MG63 (cell line): ENCODE measurements around the gene ALDH3A2. TPM values are rescaled to one million over a fixed set of nuclear protein-coding genes. Genes with fewer than 3 reads are reported as not detected.

Experiments used
- DNase-seq: peaks from one replicate; pipeline ENCODE4 v3.0.0-alpha.2; 2020
- H3K27me3 ChIP-seq: fragments of 250-450 bp; sonication (Bioruptor Pico); 2 replicates; pipeline ENCODE4 v1.5.1; 2020; ENCODE audit warnings: mild to moderate bottlenecking, moderate library complexity
- H3K36me3 ChIP-seq: fragments of 250-450 bp; sonication (Bioruptor Pico); 2 replicates; pipeline ENCODE4 v1.5.1; 2020; ENCODE audit warnings: mild to moderate bottlenecking, moderate library complexity
- H3K4me3 ChIP-seq: fragments of 250-450 bp; sonication (Bioruptor Pico); 2 replicates; pipeline ENCODE4 v1.5.1; 2020; ENCODE audit warnings: mild to moderate bottlenecking, moderate library complexity
- H3K9me3 ChIP-seq: fragments of 250-450 bp; sonication (Bioruptor Pico); 2 replicates; pipeline ENCODE4 v1.5.1; 2020; ENCODE audit warnings: mild to moderate bottlenecking, moderate library complexity
- total RNA-seq: library from RNA; depleted of rRNA; stranded (reverse); fragments of >200 nt; shearing (Covaris generic); gene quantifications from 2 replicates; pipeline ENCODE4 v1.2.3, GENCODE V29; 2014; ENCODE audit warnings: low replicate concordance

Gene ALDH3A2
- total RNA-seq, 1 experiment from 2014 or later: 126 TPM

- no peak overlapping the region for H3K4me3 ChIP-seq
- H3K36me3 ChIP-seq: peaks cover 8% of the 10 kb centered on the region; the same call in 1 of the 2 replicates
- H3K27me3 ChIP-seq: no peaks in the 10 kb centered on the region
- no peaks in the 10 kb centered on the region for H3K9me3 ChIP-seq
- peak; percentile 47 for DNase-seq
These were observed 1.5 kb upstream of the ALDH3A2 start for GRCh38 chr17:19646788-19647696.

- peaks cover 15% of the 10 kb centered on the region for H3K36me3 ChIP-seq
- H3K9me3 ChIP-seq: no peaks in the 10 kb centered on the region
- peak overlapping the region; percentile 60 for H3K4me3 ChIP-seq
- H3K27me3 ChIP-seq: no peaks in the 10 kb centered on the region
- DNase-seq: peak; percentile 72
These were observed 665 bp upstream of the ALDH3A2 start for GRCh38 chr17:19647697-19648474.

- Histone ChIP-seq H3K27me3 (no peaks in the 10 kb centered on the region), H3K36me3 (peaks cover 25% of the 10 kb centered on the region)
These were observed 657 bp downstream of the ALDH3A2 start for GRCh38 chr17:19649274-19649541.

GRCh38 chr17:19650826-19651225 is 2.3 kb downstream of the ALDH3A2 start:
- no peak for DNase-seq
- peaks cover 34% of the 10 kb centered on the region for H3K36me3 ChIP-seq
- no peaks in the 10 kb centered on the region for H3K27me3 ChIP-seq
- H3K4me3 ChIP-seq: peak overlapping the region; percentile 60
- no peaks in the 10 kb centered on the region for H3K9me3 ChIP-seq

More at GRCh38 chr17:19649274-19649541, 657 bp downstream of the ALDH3A2 start:
- DNase-seq: no peak
- Histone ChIP-seq H3K9me3 (no peaks in the 10 kb centered on the region), H3K4me3 (peak overlapping the region; percentile 60)

- no peaks in the 10 kb centered on the region for H3K27me3 ChIP-seq
- no peak for DNase-seq
- peaks cover 41% of the 10 kb centered on the region for H3K36me3 ChIP-seq
- peak overlapping the region; percentile 60 for H3K4me3 ChIP-seq
- no peaks in the 10 kb centered on the region for H3K9me3 ChIP-seq
These were observed 3.1 kb downstream of the ALDH3A2 start for GRCh38 chr17:19651451-19652238.

- peaks cover 49% of the 10 kb centered on the region for H3K36me3 ChIP-seq
- DNase-seq: no peak
- no peaks in the 10 kb centered on the region for H3K9me3 ChIP-seq
- H3K27me3 ChIP-seq: no peaks in the 10 kb centered on the region
- no peak overlapping the region for H3K4me3 ChIP-seq
These were observed 4.0 kb downstream of the ALDH3A2 start for GRCh38 chr17:19652595-19652994.

GRCh38 chr17:19654342-19654886 is 5.9 kb downstream of the ALDH3A2 start:
- no peaks in the 10 kb centered on the region for H3K9me3 ChIP-seq
- no peaks in the 10 kb centered on the region for H3K27me3 ChIP-seq
- DNase-seq: no peak
- H3K4me3 ChIP-seq: no peak overlapping the region
- peaks cover 56% of the 10 kb centered on the region for H3K36me3 ChIP-seq

- Histone ChIP-seq H3K36me3 (peaks cover 56% of the 10 kb centered on the region), H3K27me3 (no peaks in the 10 kb centered on the region), H3K9me3 (no peaks in the 10 kb centered on the region), H3K4me3 (no peak overlapping the region)
- no peak for DNase-seq
These were observed 6.3 kb downstream of the ALDH3A2 start for GRCh38 chr17:19654896-19655295.

GRCh38 chr17:19656336-19656735 is 7.8 kb downstream of the ALDH3A2 start:
- H3K27me3 ChIP-seq: no peaks in the 10 kb centered on the region
- no peaks in the 10 kb centered on the region for H3K9me3 ChIP-seq
- no peak for DNase-seq
- peaks cover 57% of the 10 kb centered on the region for H3K36me3 ChIP-seq
- no peak overlapping the region for H3K4me3 ChIP-seq

GRCh38 chr17:19656851-19657581 is 8.5 kb downstream of the ALDH3A2 start:
- no peak for DNase-seq
- peaks cover 53% of the 10 kb centered on the region for H3K36me3 ChIP-seq
- no peaks in the 10 kb centered on the region for H3K9me3 ChIP-seq
- H3K4me3 ChIP-seq: no peak overlapping the region
- H3K27me3 ChIP-seq: no peaks in the 10 kb centered on the region

GRCh38 chr17:19659366-19660177 is 11.0 kb downstream of the ALDH3A2 start:
- Histone ChIP-seq H3K36me3 (peaks cover 54% of the 10 kb centered on the region), H3K9me3 (no peaks in the 10 kb centered on the region), H3K27me3 (no peaks in the 10 kb centered on the region), H3K4me3 (no peak overlapping the region)
- no peak for DNase-seq

- no peaks in the 10 kb centered on the region for H3K9me3 ChIP-seq
- peaks cover 53% of the 10 kb centered on the region for H3K36me3 ChIP-seq
- H3K27me3 ChIP-seq: no peaks in the 10 kb centered on the region
- no peak overlapping the region for H3K4me3 ChIP-seq
- no peak for DNase-seq
These were observed 11.8 kb downstream of the ALDH3A2 start for GRCh38 chr17:19660219-19660870.

- H3K4me3 ChIP-seq: no peak overlapping the region
- no peaks in the 10 kb centered on the region for H3K9me3 ChIP-seq
- H3K36me3 ChIP-seq: peaks cover 47% of the 10 kb centered on the region
- no peaks in the 10 kb centered on the region for H3K27me3 ChIP-seq
- DNase-seq: no peak
These were observed 12.6 kb downstream of the ALDH3A2 start for GRCh38 chr17:19661121-19661520.

- no peaks in the 10 kb centered on the region for H3K27me3 ChIP-seq
- no peak for DNase-seq
- H3K4me3 ChIP-seq: no peak overlapping the region
These were observed 14.5 kb downstream of the ALDH3A2 start for GRCh38 chr17:19663097-19663496.

More at GRCh38 chr17:19663097-19663496, 14.5 kb downstream of the ALDH3A2 start:
- Histone ChIP-seq H3K36me3 (peaks cover 29% of the 10 kb centered on the region), H3K9me3 (no peaks in the 10 kb centered on the region)
